ENCODE measurements around the gene KANSL1. TPM values are rescaled to one million over a fixed set of nuclear protein-coding genes. Genes with fewer than 3 reads are reported as not detected.
A peak's percentile ranks its signal among the peaks of the same experiment; 100 is the strongest.

The KANSL1 gene
- total RNA-seq, 2 experiments from 2014 or later = 60.9 to 65.5 TPM

GRCh38 chr17:46143827-46144236, 49.4 kb downstream of the KANSL1 start:
- Mint-ChIP-seq H3K36me3 (peaks cover 37% of the 10 kb centered on the region), H3K27me3 (no peaks in the 10 kb centered on the region), H3K4me3 (no peak overlapping the region), H3K27ac (peak overlapping the region; percentile 43), H3K4me1 (peaks cover 88% of the 10 kb centered on the region), H3K9me3 (no peaks in the 10 kb centered on the region)
- DNase-seq = no peak

- H3K4me3 Mint-ChIP-seq = peak overlapping the region; percentile 38
- H3K27ac Mint-ChIP-seq = peak overlapping the region; percentile 49
- H3K4me1 Mint-ChIP-seq = peaks cover 90% of the 10 kb centered on the region
- DNase-seq = no peak
- H3K36me3 Mint-ChIP-seq = peaks cover 33% of the 10 kb centered on the region
- H3K9me3 Mint-ChIP-seq = no peaks in the 10 kb centered on the region
- H3K27me3 Mint-ChIP-seq = no peaks in the 10 kb centered on the region
Observed at GRCh38 chr17:46141645-46142044, 51.6 kb downstream of the KANSL1 start.

- DNase-seq = no peak
- Mint-ChIP-seq H3K27ac (no peak overlapping the region), H3K36me3 (peaks cover 31% of the 10 kb centered on the region), H3K4me3 (no peak overlapping the region), H3K9me3 (no peaks in the 10 kb centered on the region), H3K27me3 (no peaks in the 10 kb centered on the region), H3K4me1 (peaks cover 92% of the 10 kb centered on the region)
Observed at GRCh38 chr17:46140645-46141197, 52.5 kb downstream of the KANSL1 start.

DNA sequence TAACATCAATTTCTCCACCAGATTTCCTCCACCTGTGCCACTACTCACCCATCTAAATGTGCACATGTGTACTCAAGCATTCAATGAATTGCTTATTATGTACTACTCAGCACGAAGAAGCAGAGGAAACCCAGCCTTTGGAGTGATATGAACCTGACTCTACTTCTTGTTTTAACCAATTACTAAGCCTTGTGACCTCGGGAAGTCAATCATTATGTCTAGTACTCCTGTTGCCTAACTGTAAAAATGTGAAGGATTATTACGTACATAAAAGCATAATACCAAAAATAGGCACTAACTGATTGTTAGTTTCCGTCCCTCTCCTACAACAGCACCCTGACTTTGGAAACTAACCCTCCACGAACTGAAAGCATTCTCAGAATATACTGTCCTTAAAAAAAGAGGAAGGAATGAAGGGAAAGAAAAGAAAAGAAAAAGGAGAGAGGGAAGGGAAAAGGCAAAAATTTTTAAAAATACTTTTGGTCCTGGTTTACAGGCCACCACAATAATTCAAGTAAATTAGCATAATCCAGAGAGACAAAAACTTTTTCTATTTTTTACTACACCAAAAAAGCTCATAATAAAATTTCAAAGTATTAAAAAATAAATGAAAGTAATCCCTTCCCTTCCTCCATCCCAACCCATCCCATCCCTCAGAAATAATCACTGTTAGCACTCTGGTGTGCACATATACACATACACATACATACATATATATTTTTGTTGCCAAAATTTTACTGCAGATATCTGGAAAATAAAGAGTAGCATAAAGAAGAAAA, 53.6 kb downstream of the KANSL1 start:
- peaks cover 2% of the 10 kb centered on the region for H3K9me3 Mint-ChIP-seq
- no peak overlapping the region for H3K4me3 Mint-ChIP-seq

DNA sequence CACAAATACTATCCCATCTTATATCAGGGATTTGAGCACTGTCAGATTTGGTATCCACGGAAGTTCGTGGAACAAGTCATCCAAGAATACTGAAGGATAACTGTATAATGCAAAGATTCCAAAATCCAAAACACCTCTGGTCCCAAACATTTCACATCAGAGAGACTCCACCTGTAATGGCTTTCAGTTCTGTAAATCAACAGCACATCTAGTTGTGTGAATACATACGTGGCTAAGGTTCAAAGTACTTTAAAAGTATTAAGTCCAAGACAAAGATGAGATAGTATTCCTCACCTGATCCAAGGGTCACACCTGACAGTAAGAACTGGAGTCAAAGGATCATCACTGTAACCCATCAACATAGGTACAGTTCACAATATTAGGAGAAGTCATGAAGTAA, 54.8 kb downstream of the KANSL1 start:
- H3K27ac Mint-ChIP-seq = peak overlapping the region; percentile 30
- peaks cover 2% of the 10 kb centered on the region for H3K9me3 Mint-ChIP-seq
- H3K36me3 Mint-ChIP-seq = peaks cover 38% of the 10 kb centered on the region
- H3K27me3 Mint-ChIP-seq = no peaks in the 10 kb centered on the region
- no peak for DNase-seq
- no peak overlapping the region for H3K4me3 Mint-ChIP-seq
- peaks cover 86% of the 10 kb centered on the region for H3K4me1 Mint-ChIP-seq

More for the DNA sequence above, 53.6 kb downstream of the KANSL1 start:
- Mint-ChIP-seq H3K27me3 (no peaks in the 10 kb centered on the region), H3K36me3 (peaks cover 34% of the 10 kb centered on the region), H3K27ac (peak overlapping the region; percentile 36), H3K4me1 (peaks cover 90% of the 10 kb centered on the region)
- DNase-seq = no peak

- no peak for DNase-seq
- no peak overlapping the region for H3K4me3 Mint-ChIP-seq
- no peaks in the 10 kb centered on the region for H3K27me3 Mint-ChIP-seq
- no peak overlapping the region for H3K27ac Mint-ChIP-seq
- H3K9me3 Mint-ChIP-seq = peaks cover 2% of the 10 kb centered on the region
- H3K36me3 Mint-ChIP-seq = peaks cover 48% of the 10 kb centered on the region
- H3K4me1 Mint-ChIP-seq = peaks cover 91% of the 10 kb centered on the region
Observed at GRCh38 chr17:46136820-46137219, 56.4 kb downstream of the KANSL1 start.

- H3K27ac Mint-ChIP-seq = peak overlapping the region; percentile 39
Observed at GRCh38 chr17:46135879-46136563, 57.2 kb downstream of the KANSL1 start.

DNA sequence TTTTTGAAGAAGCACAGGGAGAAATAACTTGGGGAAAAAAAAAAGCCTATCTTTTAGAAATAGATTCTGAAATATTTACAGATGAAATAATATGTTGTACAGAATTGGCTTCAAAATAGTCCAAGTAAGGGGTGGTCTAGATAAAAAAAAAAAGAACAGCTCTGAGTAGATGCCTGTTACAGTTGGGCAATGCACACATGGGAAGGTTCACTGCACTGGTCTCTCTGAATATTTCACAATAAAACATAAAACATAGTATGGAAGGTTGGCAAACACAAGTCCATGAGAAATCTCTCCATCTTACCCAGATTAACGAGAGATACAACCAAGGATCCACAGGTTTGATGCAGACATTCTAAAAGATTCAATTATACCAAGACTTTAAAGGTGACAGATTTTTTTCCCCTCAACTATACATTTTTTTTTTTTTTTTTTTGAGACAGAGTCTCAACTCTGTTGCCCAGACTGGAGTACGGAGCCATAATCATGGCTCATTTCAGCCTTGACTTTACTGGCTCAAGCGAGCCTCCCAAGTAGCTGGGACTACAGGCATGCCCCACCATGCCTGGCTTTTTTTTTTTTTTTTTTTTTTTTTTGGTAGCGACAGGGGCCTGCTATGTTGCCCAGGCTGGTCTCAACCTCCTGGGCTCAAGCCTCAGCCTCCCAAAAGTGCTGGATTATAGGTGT, 58.0 kb downstream of the KANSL1 start:
- Mint-ChIP-seq H3K27ac (peak overlapping the region; percentile 66), H3K27me3 (no peaks in the 10 kb centered on the region), H3K4me1 (peaks cover 90% of the 10 kb centered on the region), H3K36me3 (peaks cover 47% of the 10 kb centered on the region), H3K4me3 (no peak overlapping the region), H3K9me3 (peaks cover 2% of the 10 kb centered on the region)
- no peak for DNase-seq

More at GRCh38 chr17:46135879-46136563, 57.2 kb downstream of the KANSL1 start:
- Mint-ChIP-seq H3K9me3 (peaks cover 2% of the 10 kb centered on the region), H3K36me3 (peaks cover 48% of the 10 kb centered on the region), H3K27me3 (no peaks in the 10 kb centered on the region), H3K4me1 (peaks cover 90% of the 10 kb centered on the region), H3K4me3 (peak overlapping the region; percentile 7)
- no peak for DNase-seq

GRCh38 chr17:46129302-46129701, 63.9 kb downstream of the KANSL1 start:
- H3K4me3 Mint-ChIP-seq = no peak overlapping the region
- H3K27me3 Mint-ChIP-seq = no peaks in the 10 kb centered on the region
- H3K4me1 Mint-ChIP-seq = peaks cover 77% of the 10 kb centered on the region
- H3K36me3 Mint-ChIP-seq = peaks cover 58% of the 10 kb centered on the region
- no peak overlapping the region for H3K27ac Mint-ChIP-seq
- DNase-seq = no peak
- H3K9me3 Mint-ChIP-seq = peaks cover 1% of the 10 kb centered on the region

GRCh38 chr17:46128453-46128852, 64.8 kb downstream of the KANSL1 start:
- Mint-ChIP-seq H3K4me3 (no peak overlapping the region), H3K27ac (no peak overlapping the region), H3K27me3 (no peaks in the 10 kb centered on the region), H3K36me3 (peaks cover 55% of the 10 kb centered on the region), H3K9me3 (peaks cover 1% of the 10 kb centered on the region), H3K4me1 (peaks cover 78% of the 10 kb centered on the region)
- no peak for DNase-seq

GRCh38 chr17:46127524-46127923, 65.7 kb downstream of the KANSL1 start:
- peaks cover 76% of the 10 kb centered on the region for H3K4me1 Mint-ChIP-seq

GRCh38 chr17:46126840-46127239, 66.4 kb downstream of the KANSL1 start:
- H3K36me3 Mint-ChIP-seq = peaks cover 44% of the 10 kb centered on the region
- H3K27ac Mint-ChIP-seq = no peak overlapping the region

More at GRCh38 chr17:46127524-46127923, 65.7 kb downstream of the KANSL1 start:
- no peaks in the 10 kb centered on the region for H3K27me3 Mint-ChIP-seq
- H3K9me3 Mint-ChIP-seq = peaks cover 1% of the 10 kb centered on the region
- no peak overlapping the region for H3K27ac Mint-ChIP-seq
- no peak for DNase-seq
- no peak overlapping the region for H3K4me3 Mint-ChIP-seq
- peaks cover 47% of the 10 kb centered on the region for H3K36me3 Mint-ChIP-seq

DNA sequence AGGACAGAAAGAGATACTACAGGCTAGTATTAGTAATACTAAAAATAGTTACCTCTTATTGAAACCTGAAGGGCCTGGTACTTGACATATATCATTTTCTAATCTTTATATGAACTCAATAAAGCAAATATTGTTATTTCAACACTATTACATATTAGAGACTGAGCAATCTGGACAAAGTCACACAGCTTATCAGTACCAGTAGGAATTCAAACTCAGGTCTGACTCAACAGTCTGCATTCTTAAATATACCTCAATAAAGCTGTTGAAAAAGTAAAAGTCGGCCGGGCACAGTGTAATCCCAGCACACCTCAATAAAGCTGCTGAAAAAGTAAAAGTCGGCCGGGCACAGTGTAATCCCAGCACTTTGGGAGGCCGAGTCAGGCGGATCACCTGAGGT, 67.4 kb downstream of the KANSL1 start:
- no peak overlapping the region for H3K4me3 Mint-ChIP-seq
- no peaks in the 10 kb centered on the region for H3K27me3 Mint-ChIP-seq
- H3K9me3 Mint-ChIP-seq = peaks cover 1% of the 10 kb centered on the region
- peaks cover 53% of the 10 kb centered on the region for H3K36me3 Mint-ChIP-seq
- DNase-seq = no peak
- no peak overlapping the region for H3K27ac Mint-ChIP-seq
- H3K4me1 Mint-ChIP-seq = peaks cover 77% of the 10 kb centered on the region

More at GRCh38 chr17:46126840-46127239, 66.4 kb downstream of the KANSL1 start:
- Mint-ChIP-seq H3K4me3 (no peak overlapping the region), H3K27me3 (no peaks in the 10 kb centered on the region), H3K4me1 (peaks cover 76% of the 10 kb centered on the region), H3K9me3 (peaks cover 1% of the 10 kb centered on the region)
- no peak for DNase-seq

- Mint-ChIP-seq H3K4me3 (no peak overlapping the region), H3K4me1 (peaks cover 78% of the 10 kb centered on the region), H3K36me3 (peaks cover 55% of the 10 kb centered on the region), H3K27me3 (no peaks in the 10 kb centered on the region), H3K27ac (no peak overlapping the region), H3K9me3 (peaks cover 1% of the 10 kb centered on the region)
- no peak for DNase-seq
Observed at GRCh38 chr17:46124695-46125592, 68.3 kb downstream of the KANSL1 start.
